GM18526 (cell line): Measurements from ENCODE around the gene MYOF.

Source experiments
- POLR2A ChIP-seq: IDR thresholded peaks from 3 replicates; pipeline ENCODE4 v1.6.1; 2011; ENCODE audit not compliant: insufficient read length; ENCODE audit errors: extremely low read depth

MYOF gene

GRCh38 chr10:93397020-93397419 lies 85.1 kb downstream of the MYOF start:
- no peak for TF ChIP-seq POLR2A

GRCh38 chr10:93393211-93393610 lies 88.9 kb downstream of the MYOF start:
- TF ChIP-seq POLR2A = no peak

GRCh38 chr10:93392121-93392520 lies 90.0 kb downstream of the MYOF start:
- TF ChIP-seq POLR2A = no peak

- TF ChIP-seq POLR2A = no peak
These were observed 91.6 kb downstream of the MYOF start for GRCh38 chr10:93390306-93391090.

GRCh38 chr10:93386631-93387369 lies 95.3 kb downstream of the MYOF start:
- TF ChIP-seq POLR2A = no peak

- no peak for TF ChIP-seq POLR2A
These were observed 96.8 kb downstream of the MYOF start for GRCh38 chr10:93385345-93385744.

- TF ChIP-seq POLR2A = no peak
These were observed 98.1 kb downstream of the MYOF start for GRCh38 chr10:93384006-93384405.

- no peak for TF ChIP-seq POLR2A
These were observed 98.6 kb downstream of the MYOF start for GRCh38 chr10:93383562-93383981.

GRCh38 chr10:93379731-93380575 lies 102.2 kb downstream of the MYOF start:
- no peak for TF ChIP-seq POLR2A

- no peak for TF ChIP-seq POLR2A
These were observed 103.0 kb downstream of the MYOF start for GRCh38 chr10:93378997-93379730.

GRCh38 chr10:93378039-93378438 lies 104.1 kb downstream of the MYOF start:
- TF ChIP-seq POLR2A = no peak

- no peak for TF ChIP-seq POLR2A
These were observed 105.5 kb downstream of the MYOF start for GRCh38 chr10:93376372-93377293.

GRCh38 chr10:93370961-93371360 lies 111.2 kb downstream of the MYOF start:
- no peak for TF ChIP-seq POLR2A
